Stimulated activated CD4-positive, alpha-beta T cell treated with anti-CD3 and anti-CD28 coated beads, Interleukin-2, amount 100 ng/mL, for 48 hours (primary cell): ENCODE measurements around the gene CAPN11.
"Not testable (repeated sequence)": the region's sequence is repeated elsewhere in the genome, so short reads cannot be mapped to it uniquely, and the experiment has no call there.

Source experiments
- DNase-seq, 2 donors: peaks; one replicate each; pipeline ENCODE4 v3.0.0-alpha.2; 2020

The CAPN11 gene

GRCh38 chr6:44157152-44157521 lies 1.5 kb upstream of the CAPN11 start:
- no peak for DNase-seq

DNA sequence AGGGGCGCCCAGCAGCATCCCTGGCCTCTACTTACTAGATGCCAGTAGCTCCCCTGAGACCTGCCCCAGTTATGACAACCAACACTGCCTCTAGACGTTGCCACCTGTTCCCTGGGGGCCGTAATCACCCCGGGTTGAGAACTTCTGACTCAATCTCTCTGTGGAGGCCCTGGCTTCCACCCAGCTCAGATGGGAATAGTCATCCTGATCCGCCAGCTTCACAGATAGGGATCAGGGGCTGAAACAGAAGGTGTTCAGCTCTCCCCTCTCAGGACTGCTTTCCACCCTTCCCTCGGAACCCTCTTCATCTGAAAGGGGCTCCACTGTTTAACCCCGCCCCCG lies 3.3 kb downstream of the CAPN11 start:
- no peak for DNase-seq

- DNase-seq = no peak
These were observed 4.4 kb downstream of the CAPN11 start for GRCh38 chr6:44162876-44163625.

- DNase-seq = no peak
These were observed 7.5 kb downstream of the CAPN11 start for GRCh38 chr6:44166116-44166515.

DNA sequence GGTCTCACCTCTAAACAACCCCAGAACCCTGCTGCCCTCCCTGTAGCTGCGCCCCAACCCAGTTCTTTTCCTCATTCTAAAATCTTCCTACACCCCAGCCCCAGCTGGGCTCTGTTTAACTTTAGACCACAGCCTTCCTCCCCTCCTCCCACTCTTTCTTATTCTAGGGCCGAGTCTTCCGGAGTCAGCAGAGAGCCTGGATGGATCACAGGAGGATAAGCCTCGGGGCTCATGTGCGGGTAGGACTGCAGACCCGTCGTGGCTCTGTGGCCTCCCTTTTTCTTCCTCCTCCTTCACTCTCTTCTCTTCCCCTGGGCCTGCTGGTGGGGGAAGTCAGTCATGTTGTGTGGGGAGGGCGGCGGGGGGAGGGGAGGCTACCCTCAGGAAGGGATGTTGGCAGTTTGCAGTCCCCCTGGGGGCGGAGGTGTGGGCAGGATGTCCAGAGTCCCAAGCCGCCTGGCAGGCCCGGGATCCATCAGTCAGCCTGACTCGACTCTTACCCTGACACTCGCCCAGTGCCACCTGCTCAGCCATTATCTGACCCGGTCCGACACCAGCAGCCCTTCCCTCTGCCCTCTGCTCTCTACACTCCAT lies 8.1 kb downstream of the CAPN11 start:
- DNase-seq = no peak

DNA sequence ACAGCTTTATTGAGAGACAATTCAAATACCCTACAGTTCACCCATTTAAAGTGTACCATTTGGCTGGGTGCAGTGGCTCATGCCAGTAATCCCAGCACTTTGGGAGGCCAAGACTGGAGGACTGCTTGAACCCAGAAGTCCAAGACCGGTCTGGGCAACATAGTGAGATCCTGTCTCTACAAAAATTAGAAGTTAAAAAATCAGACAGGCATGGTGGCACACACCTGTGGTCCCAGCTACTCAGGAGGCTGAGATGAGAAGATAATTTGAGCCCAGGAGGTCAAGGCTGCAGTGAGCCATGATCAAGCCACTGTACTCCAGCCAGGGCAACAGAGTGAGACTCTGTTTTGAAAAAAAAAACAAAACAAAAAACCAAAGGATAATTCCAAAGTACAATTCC lies 8.9 kb downstream of the CAPN11 start:
- DNase-seq = no peak

- DNase-seq = no peak
These were observed 10.5 kb downstream of the CAPN11 start for GRCh38 chr6:44169154-44169553.

- DNase-seq = no peak
These were observed 11.4 kb downstream of the CAPN11 start for GRCh38 chr6:44169886-44170570.

GRCh38 chr6:44171899-44172546 lies 13.4 kb downstream of the CAPN11 start:
- DNase-seq = peak in 1 of 2 donors; percentile 19

- peak; percentile 80 to 83 for DNase-seq
These were observed 14.3 kb downstream of the CAPN11 start for GRCh38 chr6:44172731-44173500.

GRCh38 chr6:44176130-44176761 lies 17.6 kb downstream of the CAPN11 start:
- no peak for DNase-seq

DNA sequence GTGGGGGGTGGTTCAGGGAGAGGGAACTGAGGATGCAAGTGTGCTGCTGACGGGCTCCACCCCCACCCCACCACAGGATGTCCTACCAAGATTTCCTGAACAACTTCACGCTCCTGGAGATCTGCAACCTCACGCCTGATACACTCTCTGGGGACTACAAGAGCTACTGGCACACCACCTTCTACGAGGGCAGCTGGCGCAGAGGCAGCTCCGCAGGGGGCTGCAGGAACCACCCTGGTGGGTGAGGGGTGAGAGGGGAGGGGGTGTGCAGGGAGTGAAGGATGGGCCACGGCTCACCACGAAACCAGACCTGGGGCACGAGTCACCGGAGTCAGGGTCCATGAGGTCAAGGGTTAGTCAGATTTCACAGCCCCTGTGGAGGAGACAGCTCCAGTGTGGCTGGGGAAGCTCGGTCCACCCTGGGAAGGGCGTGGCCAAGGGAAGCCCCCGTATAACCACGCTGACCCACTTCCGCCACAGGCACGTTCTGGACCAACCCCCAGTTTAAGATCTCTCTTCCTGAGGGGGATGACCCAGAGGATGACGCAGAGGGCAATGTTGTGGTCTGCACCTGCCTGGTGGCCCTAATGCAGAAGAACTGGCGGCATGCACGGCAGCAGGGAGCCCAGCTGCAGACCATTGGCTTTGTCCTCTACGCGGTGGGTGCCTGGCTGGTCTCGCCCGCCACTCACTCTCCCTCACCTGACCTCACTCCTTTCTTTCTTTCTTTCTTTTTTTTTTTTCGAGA lies 18.3 kb downstream of the CAPN11 start:
- DNase-seq = no peak

DNA sequence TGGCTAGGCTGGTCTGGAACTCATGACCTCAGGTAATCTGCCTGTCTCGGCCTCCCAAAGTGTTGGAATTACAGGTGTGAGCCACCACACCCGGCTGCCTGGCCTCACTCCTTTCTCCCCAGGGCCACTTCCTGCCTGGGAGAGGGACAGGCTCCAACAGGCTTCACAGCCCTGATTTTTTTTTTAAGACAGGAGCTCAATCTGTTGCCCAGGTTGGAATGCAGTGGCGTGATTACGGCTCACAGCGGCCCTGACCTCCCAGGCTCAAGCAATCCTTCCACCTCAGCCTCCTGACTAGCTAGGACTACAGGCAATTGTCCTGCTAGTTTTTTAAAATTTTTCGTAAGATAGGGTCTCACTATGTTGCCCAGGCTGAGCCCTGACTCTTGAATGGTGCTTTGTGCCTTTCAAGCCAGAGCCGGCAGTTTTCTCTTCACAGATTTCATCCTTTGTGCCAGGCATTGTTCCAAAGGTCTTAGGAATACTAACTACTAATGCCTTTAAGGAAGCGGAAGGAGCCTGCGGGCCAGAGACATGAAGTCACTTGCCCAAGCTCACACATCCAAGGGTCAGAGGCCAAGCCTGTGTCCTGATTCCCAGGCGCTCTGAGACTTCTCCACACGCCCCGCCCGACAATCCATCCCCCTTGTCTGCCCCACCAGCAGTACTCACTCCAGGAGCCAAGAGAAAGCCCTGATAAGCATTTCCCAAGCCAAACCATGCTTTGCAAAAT lies 19.2 kb downstream of the CAPN11 start:
- no peak for DNase-seq

DNA sequence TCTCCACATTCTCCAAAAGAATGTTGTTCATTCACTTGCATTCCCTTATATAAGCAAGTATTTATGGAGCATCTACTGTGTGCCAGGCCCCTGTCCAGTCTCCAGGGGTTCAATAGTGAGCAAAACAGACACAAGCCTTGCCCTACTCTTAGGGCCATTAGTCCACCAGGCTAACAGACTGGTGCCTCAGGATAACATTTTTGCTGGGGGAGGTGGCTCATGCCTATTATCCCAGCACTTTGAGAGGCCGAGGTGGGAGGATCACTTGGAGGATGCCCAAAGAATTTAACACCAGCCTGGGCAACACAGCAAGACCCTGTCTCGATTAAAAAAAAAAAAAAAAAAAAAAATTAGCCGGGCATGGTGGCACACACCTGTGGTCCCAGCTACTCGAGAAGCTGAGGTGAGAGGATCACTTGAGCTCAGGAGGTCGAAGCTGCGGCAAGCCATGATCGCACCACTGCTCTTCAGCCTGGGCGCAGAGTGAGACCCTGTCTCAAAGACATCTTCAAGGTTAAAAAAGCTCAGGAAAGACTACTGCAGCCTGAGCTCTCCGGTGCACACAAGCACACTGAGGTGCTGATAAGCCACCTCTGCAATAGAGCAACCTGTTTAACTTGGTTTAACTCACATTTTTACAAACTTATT lies 19.9 kb downstream of the CAPN11 start:
- DNase-seq = no peak

GRCh38 chr6:44179072-44179536 lies 20.5 kb downstream of the CAPN11 start:
- no peak for DNase-seq

- DNase-seq = no peak
These were observed 21.0 kb downstream of the CAPN11 start for GRCh38 chr6:44179648-44180047.

GRCh38 chr6:44180406-44180805 lies 21.8 kb downstream of the CAPN11 start:
- no peak for DNase-seq

DNA sequence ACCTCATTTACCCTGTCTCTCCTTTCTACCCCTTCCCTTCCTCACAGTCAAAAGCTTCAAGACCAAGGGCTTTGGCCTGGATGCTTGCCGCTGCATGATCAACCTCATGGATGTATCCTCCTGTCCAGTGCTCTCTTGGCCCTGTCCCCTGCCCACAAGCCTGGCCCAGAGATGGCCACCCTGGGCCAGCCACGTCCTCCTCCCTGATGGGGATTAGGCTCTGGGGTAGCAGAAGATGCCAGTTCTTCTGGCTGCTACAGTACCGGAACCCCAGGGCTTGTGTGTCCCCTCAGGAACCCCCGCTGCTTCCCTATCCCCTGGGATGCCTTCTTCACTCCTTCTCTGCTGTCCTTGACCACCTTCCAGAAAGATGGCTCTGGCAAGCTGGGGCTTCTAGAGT lies 22.3 kb downstream of the CAPN11 start:
- no peak for DNase-seq

GRCh38 chr6:44181784-44182183 lies 23.2 kb downstream of the CAPN11 start:
- DNase-seq = not testable (repeated sequence)

GRCh38 chr6:44182911-44183390 lies 24.3 kb downstream of the CAPN11 start:
- DNase-seq = no peak
